H1 (cell line): ENCODE results near the gene TBX15. TPM values are rescaled to one million over a fixed set of nuclear protein-coding genes. Genes with fewer than 3 reads are reported as not detected.

Source experiments
- CBX5 ChIP-seq: fragments of 300-800, 300-1000 bp; sonication (generic); IDR thresholded peaks from 2 replicates; pipeline ENCODE4 v1.7.1; 2016; ENCODE audit warnings: antibody characterized with exemption, low read length, low read depth
- CBX8 ChIP-seq: fragments of 300-800, 300-1000 bp; sonication (generic); IDR thresholded peaks from 2 replicates; pipeline ENCODE4 v1.7.1; 2016; ENCODE audit warnings: low read depth, low read length, borderline replicate concordance
- GABPA ChIP-seq: IDR thresholded peaks from 2 replicates; pipeline ENCODE4 v1.6.1; 2011; ENCODE audit warnings: mild to moderate bottlenecking, low read length, moderate library complexity, borderline replicate concordance; ENCODE audit not compliant: insufficient read depth
- KDM5A ChIP-seq: fragments of 200-600 bp; IDR thresholded peaks from 2 replicates; pipeline ENCODE4 v1.7.1; 2012; ENCODE audit warnings: mild to moderate bottlenecking, low read length, inconsistent platforms, mixed read lengths
- MAFK ChIP-seq: IDR thresholded peaks from 2 replicates; pipeline ENCODE4 v1.6.1; 2012; ENCODE audit warnings: low read depth, mild to moderate bottlenecking, improper control_type of control experiment, low read length
- RBBP5 ChIP-seq: IDR thresholded peaks from 2 replicates; pipeline ENCODE4 v1.7.1; 2012; ENCODE audit warnings: low read depth, mild to moderate bottlenecking, inconsistent platforms, low read length, moderate library complexity, borderline replicate concordance
- SAP30 ChIP-seq: fragments of 300-600 bp; sonication (generic); IDR thresholded peaks from 2 replicates; pipeline ENCODE4 v1.7.1; 2012; ENCODE audit warnings: low read length, moderate library complexity, mild to moderate bottlenecking, inconsistent platforms; ENCODE audit not compliant: insufficient read depth, insufficient replicate concordance
- SIN3A ChIP-seq, 2 experiments: IDR thresholded peaks in 1 of 2; conservative IDR thresholded peaks in 1 of 2; 2 replicates each; pipeline ENCODE4 v1.6.1; 2011 to 2012; ENCODE audit warnings: low read length in 2 of 2, improper control_type of control experiment in 1 of 2, low read depth in 1 of 2, mild to moderate bottlenecking in 1 of 2
- polyA plus RNA-seq, 7 experiments: library from polyadenylated mRNA; depleted of rRNA in 3 of 7; stranded (reverse) in 5 of 7; unstranded in 2 of 7; fragments of >200 nt in 5 of 7; fragments of 200-250 nt in 2 of 7; gene quantifications; 1 replicate in 5 of 7; 2 replicates in 1 of 7; 4 replicates in 1 of 7; pipeline versions ENCODE4 v1.2.1 to v1.2.3, GENCODE V29; 2011 to 2013; ENCODE audit warnings: missing spikeins in 2 of 7, mixed read lengths in 2 of 7
- total RNA-seq: library from RNA; stranded (reverse); fragmentation: NEBNext Ultra II Directional; extraction: Animal tissue kit (Norgen Biotek cat#: 25700); gene quantifications from 2 replicates; pipeline ENCODE4 v1.2.1, GENCODE V29; 2021
- TF ChIP-seq, protein P1 (sequence below): fragments of 300-600 bp; sonication (generic); IDR thresholded peaks from 2 replicates; pipeline ENCODE4 v1.7.1; 2012; ENCODE audit warnings: low read length, moderate library complexity, mild to moderate bottlenecking, inconsistent platforms; ENCODE audit not compliant: insufficient replicate concordance

The TBX15 gene
- total and polyA plus RNA-seq, 2 of the 8 experiments (the other 6 are each of a cell fraction or from before 2014, with no cell fraction given) = 0.14 to 0.24 TPM

DNA sequence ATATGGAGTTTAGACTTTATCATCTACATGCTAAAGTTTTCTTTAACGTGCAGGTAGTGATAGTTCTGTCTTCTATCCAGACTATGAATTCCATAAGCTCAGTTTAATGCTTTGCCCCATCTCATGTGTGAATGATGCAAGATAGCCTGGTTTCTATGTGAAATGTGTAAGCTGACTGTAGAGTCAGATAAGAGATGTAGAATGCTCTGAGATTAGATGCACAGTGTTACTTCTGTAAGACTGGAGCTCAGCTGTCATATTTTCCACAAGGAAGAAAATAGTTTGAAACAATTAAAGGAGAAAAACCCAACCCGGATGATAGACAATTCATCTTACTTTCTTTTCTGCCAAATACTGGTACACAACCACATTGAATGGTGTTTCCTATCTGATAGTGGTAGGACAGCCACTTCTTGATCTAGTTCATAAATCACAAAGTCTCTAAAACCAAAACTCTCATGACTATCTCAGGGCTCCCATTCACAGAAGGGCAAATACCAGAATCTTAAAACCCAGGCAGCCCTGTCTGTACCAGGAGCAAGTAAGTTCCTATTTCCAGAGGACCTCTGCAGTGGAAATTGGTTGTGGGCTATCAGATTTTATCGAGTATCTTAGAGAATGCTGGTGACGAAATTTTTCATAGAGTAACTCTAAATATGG, 50.6 kb downstream of the TBX15 start (continued):
- TF ChIP-seq SAP30 (no peak), RBBP5 (no peak), CBX5 (no peak), KDM5A (no peak), MAFK (no peak), GABPA (no peak), SIN3A (conservative IDR thresholded peaks at IDR 0.05 in 1 of 2, IDR thresholded peaks at IDR 0.05 in 1 of 2; ENCODE audit: low read depth in 1 of 2, low read length in 2 of 2) (no peak), CBX8 (no peak)
- TF ChIP-seq, protein P1, sequence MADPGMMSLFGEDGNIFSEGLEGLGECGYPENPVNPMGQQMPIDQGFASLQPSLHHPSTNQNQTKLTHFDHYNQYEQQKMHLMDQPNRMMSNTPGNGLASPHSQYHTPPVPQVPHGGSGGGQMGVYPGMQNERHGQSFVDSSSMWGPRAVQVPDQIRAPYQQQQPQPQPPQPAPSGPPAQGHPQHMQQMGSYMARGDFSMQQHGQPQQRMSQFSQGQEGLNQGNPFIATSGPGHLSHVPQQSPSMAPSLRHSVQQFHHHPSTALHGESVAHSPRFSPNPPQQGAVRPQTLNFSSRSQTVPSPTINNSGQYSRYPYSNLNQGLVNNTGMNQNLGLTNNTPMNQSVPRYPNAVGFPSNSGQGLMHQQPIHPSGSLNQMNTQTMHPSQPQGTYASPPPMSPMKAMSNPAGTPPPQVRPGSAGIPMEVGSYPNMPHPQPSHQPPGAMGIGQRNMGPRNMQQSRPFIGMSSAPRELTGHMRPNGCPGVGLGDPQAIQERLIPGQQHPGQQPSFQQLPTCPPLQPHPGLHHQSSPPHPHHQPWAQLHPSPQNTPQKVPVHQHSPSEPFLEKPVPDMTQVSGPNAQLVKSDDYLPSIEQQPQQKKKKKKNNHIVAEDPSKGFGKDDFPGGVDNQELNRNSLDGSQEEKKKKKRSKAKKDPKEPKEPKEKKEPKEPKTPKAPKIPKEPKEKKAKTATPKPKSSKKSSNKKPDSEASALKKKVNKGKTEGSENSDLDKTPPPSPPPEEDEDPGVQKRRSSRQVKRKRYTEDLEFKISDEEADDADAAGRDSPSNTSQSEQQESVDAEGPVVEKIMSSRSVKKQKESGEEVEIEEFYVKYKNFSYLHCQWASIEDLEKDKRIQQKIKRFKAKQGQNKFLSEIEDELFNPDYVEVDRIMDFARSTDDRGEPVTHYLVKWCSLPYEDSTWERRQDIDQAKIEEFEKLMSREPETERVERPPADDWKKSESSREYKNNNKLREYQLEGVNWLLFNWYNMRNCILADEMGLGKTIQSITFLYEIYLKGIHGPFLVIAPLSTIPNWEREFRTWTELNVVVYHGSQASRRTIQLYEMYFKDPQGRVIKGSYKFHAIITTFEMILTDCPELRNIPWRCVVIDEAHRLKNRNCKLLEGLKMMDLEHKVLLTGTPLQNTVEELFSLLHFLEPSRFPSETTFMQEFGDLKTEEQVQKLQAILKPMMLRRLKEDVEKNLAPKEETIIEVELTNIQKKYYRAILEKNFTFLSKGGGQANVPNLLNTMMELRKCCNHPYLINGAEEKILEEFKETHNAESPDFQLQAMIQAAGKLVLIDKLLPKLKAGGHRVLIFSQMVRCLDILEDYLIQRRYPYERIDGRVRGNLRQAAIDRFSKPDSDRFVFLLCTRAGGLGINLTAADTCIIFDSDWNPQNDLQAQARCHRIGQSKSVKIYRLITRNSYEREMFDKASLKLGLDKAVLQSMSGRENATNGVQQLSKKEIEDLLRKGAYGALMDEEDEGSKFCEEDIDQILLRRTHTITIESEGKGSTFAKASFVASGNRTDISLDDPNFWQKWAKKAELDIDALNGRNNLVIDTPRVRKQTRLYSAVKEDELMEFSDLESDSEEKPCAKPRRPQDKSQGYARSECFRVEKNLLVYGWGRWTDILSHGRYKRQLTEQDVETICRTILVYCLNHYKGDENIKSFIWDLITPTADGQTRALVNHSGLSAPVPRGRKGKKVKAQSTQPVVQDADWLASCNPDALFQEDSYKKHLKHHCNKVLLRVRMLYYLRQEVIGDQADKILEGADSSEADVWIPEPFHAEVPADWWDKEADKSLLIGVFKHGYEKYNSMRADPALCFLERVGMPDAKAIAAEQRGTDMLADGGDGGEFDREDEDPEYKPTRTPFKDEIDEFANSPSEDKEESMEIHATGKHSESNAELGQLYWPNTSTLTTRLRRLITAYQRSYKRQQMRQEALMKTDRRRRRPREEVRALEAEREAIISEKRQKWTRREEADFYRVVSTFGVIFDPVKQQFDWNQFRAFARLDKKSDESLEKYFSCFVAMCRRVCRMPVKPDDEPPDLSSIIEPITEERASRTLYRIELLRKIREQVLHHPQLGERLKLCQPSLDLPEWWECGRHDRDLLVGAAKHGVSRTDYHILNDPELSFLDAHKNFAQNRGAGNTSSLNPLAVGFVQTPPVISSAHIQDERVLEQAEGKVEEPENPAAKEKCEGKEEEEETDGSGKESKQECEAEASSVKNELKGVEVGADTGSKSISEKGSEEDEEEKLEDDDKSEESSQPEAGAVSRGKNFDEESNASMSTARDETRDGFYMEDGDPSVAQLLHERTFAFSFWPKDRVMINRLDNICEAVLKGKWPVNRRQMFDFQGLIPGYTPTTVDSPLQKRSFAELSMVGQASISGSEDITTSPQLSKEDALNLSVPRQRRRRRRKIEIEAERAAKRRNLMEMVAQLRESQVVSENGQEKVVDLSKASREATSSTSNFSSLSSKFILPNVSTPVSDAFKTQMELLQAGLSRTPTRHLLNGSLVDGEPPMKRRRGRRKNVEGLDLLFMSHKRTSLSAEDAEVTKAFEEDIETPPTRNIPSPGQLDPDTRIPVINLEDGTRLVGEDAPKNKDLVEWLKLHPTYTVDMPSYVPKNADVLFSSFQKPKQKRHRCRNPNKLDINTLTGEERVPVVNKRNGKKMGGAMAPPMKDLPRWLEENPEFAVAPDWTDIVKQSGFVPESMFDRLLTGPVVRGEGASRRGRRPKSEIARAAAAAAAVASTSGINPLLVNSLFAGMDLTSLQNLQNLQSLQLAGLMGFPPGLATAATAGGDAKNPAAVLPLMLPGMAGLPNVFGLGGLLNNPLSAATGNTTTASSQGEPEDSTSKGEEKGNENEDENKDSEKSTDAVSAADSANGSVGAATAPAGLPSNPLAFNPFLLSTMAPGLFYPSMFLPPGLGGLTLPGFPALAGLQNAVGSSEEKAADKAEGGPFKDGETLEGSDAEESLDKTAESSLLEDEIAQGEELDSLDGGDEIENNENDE = no peak
